ENCODE data around the gene TRABD2A.

TRABD2A gene

DNA sequence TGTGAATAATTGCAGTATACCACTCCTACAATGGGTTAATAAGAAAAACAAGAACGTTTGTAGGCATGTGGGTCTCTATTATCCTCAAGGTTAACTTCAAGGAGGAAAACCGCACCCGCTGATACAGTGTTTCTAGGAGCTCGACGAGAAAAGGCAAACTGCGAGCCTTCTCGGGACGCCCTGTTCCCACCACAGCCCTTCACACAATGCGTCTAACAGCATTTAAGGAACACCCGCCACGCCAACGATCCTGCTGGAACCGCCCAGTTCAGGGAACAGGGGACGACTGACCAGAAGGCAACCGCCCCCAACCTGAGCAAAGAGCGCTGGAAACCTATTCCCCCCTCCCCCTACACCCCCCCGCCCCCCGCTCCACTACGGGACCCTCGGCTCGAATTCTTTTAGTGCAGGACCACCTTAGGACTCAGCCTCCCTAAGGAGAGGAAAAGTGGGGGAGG lies 23.9 kb upstream of the TRABD2A start:
- DNase-seq (ENCODE audit: low read depth in 3 of 3, low spot score in 1 of 3) = no peak

DNA sequence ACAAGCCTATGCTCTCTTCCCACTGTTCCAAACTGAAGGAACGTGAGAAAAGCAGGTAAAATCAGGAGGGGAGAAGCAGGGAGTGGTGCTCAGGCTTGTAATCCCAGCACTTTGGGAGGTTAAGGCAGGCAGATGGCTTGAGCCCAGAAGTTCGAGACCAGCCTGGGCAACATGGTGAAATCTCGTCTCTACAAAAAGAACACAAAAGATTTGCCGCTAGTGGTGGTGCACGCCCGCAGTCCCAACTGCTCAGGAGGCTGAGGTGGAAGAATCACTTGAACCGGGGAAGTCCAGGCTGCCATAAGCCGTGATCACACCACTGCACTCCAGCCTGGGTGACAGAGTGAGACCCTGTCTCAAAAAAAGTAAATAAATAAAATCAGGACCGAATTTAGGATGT lies 23.3 kb upstream of the TRABD2A start:
- DNase-seq (ENCODE audit: low read depth in 3 of 3, low spot score in 1 of 3) = no peak

DNA sequence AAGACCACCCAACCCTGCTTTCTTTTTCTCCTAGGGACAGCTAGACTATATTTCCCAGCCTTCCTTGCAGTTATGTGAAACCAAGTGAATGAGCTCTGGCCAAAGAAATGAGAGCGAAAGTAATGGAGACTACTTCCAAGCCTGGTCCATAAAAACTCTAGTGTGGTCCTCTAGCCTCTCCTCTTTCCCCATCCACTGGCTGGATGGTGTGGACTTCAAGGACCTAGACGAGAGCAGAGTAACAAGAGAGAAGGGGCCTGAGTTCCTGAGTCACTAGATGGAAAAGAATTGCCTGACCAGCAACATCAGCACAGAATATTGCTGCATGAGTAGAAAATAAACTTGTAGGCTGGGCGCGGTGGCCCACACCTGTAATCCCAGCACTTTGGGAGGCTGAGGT lies 21.6 kb upstream of the TRABD2A start:
- no peak for DNase-seq (ENCODE audit: low read depth in 3 of 3, low spot score in 1 of 3)

DNA sequence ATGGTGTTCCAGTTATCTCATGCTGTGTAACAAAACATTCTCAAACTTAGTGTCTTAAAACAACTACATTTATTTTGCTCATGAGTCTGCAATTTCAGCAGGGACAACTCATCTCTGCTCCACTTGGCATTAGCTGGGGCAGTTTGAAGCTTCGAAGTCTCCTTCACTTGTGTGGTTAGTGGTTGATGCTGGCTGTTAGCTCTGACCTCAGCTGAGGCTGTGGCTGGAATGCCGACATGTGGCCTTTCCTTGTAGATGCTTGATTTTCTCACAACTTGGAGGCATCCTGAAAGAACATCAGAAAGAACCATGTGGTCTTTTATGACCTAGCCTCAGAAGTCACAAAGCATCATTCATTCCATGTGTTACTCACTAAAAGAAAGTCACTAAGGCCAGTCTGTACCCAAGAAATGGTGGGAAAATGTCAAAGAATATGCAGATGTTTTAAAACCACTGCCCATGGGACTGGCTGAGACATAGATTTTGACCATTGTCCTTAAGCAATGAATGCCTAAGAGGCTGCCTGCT lies 20.8 kb upstream of the TRABD2A start:
- DNase-seq (ENCODE audit: low read depth in 3 of 3, low spot score in 1 of 3) = no peak

DNA sequence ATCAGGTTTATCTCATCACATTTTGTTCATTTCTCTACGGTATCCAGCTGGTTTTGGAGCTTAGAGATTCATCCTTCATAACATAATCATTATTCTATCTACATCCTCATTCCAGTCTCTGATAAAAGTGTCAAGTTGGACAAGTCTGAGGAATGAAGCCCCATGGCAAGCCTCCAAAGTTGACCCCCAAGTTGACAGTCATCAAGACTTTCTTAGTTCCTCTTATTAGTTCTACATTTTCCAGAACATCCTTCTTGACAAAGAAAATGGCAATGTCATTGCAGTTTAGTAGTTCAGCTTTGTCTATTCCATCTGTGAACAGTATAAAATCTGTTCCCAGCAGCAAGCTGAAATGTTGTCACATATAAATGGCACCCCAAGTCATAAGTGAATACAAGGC lies 20.1 kb upstream of the TRABD2A start:
- DNase-seq (ENCODE audit: low read depth in 3 of 3, low spot score in 1 of 3) = no peak

DNA sequence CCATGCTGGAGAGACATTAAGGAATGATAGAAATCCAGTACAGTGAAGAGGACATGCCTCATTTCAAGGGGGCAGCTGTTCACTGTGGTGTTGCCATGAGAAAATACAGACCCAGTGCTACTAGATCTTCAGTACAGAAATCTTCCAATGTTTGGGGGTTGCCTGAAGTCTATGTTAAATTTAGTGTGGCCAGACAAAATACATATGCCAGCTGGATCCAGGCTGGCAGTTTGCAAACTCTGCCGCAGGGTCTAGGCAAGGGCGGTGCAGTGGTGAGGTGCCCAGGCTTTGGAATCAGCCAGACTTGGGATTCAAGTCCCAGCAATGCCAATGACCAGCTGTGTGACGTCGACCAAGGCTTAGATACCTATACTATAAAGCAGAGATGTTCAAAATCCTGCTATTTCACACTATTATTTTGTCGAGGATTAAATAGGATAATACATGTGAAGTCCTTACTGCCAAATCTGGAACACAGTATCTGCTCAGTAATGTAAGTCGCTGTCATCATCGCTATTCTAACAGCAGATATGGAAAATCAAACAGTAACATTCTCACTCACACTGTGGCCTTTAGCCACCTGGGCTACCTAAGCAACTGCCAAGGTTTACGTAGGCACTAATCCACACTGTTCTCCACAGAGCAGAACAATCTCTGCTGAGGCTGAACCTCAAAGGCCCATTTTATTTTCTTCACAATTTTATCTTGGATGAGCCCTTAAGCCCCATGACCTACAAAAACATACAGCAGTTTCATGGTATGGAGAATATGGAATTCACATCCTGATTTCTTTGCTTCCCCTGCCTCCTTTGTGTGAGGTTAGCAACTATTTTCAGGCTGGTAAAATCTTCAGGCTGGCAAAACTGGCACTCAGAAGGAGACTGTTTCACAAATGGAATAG lies 18.7 kb upstream of the TRABD2A start:
- no peak for DNase-seq (ENCODE audit: low read depth in 3 of 3, low spot score in 1 of 3)

DNA sequence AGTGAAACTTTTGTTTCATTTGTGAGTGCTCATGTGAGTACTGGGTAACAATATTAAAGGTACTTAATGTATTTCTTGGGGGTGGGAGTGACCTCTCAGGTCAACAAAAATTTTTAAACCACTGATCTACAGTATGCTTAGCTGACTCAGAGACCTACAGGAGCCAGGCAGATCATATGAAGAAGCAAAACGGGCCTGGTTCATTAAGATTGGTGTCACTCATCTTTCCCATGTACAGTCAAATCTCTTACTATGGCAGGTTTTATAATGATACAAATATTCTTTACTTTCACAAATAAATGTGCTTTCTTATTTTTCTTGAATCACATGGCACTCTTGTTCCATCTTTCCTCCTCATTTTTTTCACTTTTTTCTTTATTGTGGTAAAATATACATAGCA lies 16.9 kb upstream of the TRABD2A start:
- no peak for DNase-seq (ENCODE audit: low read depth in 3 of 3, low spot score in 1 of 3)

DNA sequence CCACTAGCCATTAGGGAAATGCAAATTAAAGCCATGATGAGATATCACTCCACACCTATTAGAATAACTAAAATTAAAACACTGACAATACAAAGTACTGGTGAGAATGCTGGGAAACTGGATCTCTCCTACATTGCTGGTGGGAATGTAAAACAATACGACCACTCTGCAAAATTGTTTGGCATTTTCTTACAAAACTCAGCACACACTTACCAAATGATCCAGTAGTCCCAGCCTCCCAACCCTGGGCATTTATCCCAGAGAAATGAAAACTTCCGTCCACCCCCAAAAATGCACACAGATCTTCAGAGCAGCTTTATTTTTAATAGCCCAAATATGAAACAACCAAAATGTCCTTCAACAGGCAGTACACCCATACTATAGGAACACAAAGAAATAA lies 15.7 kb upstream of the TRABD2A start:
- DNase-seq (ENCODE audit: low read depth in 3 of 3, low spot score in 1 of 3) = no peak

DNA sequence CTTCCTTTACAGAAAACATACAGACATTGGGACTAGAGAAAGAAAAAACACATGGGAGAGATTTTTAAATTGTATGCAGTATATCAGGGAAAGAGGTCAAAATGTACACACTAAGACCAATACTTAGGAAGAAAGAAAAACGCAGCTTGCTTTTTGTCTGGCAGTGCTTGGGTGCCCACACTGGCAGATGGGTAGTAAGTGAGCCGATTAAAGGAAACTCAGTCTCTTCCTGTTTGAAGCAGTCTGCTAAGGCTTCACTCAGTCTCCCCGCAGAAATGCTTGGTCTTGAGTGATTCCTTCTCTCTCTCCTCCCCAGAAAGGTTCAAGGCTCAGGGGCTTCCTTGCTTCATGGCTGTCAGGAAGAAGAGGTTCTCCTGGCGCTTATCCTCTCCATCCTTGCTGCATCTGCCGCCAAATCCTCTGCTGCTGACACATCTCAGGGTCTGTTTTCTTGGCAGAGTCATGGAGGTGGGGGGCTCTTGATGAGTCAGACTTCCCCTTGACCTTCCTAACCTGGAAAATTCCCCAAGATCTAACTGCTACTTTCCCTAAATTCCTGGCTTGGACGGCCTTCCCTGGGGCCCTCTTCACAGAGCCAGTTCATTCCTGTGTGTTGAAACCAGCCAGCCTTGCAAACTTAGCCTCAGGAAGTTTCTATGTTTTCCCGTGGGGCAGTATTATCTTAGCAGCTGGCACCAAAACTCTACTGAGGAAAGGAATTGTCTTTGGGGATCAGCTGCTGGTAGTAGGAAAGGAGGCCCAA lies 14.1 kb upstream of the TRABD2A start:
- DNase-seq (ENCODE audit: low read depth in 3 of 3, low spot score in 1 of 3) = no peak

DNA sequence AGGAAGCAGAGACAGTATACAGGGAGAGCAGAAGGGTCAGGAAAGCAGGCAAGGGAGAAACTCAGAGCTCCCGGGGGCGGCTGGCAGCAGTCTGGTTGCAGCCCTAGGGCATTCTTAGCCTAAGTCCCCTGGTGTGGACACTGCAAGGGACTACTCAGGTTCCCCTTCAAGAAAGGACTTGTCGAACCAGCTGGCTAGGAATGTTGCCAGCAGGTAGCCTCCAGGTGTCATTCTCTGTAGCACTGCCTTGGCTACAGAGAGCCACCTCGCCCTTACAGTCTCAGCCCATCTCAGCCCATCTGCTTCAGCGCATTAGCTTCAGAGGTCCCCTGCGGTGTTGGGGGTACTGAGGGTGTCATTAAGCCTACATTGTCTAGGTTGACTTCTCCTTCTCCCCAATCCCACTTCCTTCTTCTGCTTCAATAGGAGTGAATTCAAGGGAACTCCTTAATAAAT lies 13.3 kb upstream of the TRABD2A start:
- DNase-seq (ENCODE audit: low read depth in 3 of 3, low spot score in 1 of 3) = no peak

DNA sequence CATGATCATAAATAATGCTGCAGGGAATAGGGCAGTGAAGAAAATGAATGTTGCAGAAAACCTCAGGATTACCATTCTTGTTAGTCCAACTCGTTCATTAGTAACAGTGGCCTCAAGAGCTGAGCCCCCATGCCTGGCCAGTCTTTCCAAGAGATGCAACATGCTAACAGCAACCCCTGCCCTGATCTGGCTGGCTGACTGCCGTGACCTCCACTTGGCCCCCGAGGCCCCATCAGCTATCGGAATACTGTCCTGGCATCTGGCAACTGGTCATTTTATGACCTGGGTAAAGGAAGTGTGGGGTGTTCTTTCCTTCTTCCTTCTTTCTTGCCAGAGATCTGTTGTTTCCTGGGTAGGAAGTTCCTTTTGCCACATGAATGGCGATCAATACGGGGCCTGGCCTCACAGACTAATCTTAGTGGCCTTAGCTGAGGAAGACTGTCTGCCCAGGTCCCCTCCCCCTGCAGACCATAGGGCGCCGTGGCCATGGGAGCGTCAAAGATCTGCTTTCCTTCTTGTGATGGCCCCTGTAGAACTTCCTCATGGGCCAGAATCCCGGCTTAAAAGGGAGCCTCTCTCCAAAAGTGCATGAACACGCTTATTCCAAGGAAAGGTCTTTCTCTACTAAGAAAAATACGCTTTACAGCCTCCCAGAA lies 10.6 kb upstream of the TRABD2A start:
- no peak for DNase-seq (ENCODE audit: low read depth in 3 of 3, low spot score in 1 of 3)

DNA sequence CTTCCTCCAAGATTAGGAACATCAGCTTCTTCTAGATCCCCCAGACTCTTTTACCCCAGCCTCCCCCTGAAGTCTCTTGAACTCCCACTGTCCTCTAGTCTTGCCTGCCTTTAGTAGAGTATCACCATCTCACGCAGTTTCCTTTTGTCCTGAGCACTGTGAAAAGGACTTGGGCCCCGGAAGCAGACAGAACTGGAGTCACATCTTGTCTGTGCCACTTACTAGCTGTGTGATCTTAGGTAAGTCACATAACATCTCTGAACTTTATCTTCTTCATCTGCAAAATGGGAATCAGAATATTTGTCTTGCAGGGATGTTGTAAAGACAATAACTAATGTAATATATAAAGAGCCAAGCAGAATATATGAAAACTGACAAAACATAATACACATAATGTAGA lies 8.4 kb upstream of the TRABD2A start:
- DNase-seq (ENCODE audit: low read depth in 3 of 3, low spot score in 1 of 3) = no peak

DNA sequence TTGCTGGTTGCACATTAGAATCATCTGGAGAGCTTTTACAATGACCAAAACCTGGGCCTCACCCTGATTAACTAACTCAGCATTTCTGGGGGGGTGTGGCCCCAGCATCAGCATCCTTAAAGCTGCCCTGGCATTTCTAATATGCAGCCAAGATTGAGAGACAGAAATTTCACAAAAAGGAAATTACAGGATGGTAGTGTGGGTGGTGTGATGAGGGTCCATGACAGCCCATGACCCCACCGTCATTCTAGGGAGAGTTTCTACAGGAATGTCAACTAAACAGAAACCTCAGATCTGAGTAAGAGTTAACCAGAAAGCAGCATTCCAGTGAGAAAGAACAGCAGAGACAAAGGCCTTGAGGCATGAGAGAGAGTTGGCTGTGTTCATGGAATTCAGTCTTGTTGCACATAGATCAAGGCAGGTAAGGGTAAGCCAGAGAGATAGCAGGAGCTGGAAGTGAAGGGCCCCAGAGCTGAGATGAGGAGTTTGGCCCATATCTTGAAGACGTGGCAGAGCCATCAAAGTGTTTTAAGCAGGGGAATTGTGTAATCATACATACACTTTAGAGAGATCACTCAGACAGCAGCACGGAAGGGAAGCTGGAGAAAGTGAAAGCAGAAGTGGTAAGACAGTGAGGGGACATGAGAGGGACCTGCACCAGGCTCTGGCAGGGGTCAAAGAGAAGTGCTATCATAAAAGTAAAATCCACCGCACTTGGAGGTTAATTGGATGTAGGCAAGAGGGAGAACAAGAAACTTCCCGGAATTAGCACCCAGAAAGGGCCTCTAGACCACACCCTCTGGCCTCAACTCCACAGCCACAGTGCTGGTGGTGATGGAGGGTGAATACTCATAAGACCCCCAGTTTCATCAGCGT lies 7.8 kb upstream of the TRABD2A start:
- no peak for DNase-seq (ENCODE audit: low read depth in 3 of 3, low spot score in 1 of 3)

DNA sequence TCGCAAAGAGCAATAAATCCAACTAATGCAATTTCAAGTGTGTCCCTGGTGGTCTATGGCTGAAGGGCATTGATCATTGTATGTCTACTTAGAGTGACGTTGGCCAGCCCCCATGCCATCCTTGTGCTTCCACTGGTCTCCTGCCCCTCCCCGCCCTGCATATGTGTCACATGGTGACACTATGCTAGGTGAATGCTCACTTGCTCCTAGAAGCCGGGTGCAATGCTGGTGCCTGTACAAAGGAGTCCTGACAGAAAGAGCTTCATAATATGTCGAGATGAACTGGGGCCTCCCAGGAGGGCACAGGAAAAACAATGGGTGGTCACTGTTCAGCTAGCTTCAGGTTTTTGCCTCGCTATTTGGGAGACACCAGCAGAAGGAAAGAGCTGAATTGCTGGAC lies 5.9 kb upstream of the TRABD2A start:
- DNase-seq (ENCODE audit: low read depth in 3 of 3, low spot score in 1 of 3) = no peak

DNA sequence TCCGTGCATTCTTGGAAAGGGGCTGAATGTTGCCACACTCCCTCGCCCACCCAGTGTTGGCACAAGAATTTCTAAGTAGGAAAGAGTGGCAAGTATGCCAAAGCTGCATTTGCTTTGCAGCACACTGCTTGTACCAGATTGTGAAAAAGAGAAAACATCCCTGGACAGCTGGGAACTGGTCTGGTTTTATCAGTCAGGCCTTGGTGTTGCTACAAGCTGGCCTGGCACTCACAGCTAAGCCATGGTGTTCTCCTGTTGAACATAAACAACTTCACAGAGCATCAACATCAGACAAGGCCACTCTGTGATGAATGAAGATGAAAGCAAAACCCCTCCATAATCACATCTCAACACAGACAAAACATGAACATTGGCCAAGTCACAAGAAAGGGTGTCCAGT lies 4.2 kb upstream of the TRABD2A start:
- no peak for DNase-seq (ENCODE audit: low read depth in 3 of 3, low spot score in 1 of 3)

DNA sequence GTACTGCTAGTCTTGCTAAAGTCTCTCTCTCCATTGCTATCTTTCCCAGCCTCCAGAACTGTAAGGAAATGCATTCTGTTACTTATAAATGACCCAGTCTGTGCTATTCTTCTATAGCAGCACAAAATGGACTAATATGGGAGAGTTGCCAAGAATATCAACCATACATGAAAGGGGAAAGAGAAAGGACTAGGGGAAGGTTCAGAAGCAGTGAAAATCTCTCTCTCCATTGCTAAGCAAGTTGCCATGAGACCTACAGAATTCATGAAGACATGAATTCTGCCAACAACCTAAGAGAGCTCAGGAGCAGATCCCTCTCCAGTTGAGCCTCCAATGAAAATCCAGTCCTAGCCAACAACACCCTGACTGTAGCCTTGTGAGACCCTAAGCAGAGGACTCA lies 3.6 kb upstream of the TRABD2A start:
- no peak for DNase-seq (ENCODE audit: low read depth in 3 of 3, low spot score in 1 of 3)

DNA sequence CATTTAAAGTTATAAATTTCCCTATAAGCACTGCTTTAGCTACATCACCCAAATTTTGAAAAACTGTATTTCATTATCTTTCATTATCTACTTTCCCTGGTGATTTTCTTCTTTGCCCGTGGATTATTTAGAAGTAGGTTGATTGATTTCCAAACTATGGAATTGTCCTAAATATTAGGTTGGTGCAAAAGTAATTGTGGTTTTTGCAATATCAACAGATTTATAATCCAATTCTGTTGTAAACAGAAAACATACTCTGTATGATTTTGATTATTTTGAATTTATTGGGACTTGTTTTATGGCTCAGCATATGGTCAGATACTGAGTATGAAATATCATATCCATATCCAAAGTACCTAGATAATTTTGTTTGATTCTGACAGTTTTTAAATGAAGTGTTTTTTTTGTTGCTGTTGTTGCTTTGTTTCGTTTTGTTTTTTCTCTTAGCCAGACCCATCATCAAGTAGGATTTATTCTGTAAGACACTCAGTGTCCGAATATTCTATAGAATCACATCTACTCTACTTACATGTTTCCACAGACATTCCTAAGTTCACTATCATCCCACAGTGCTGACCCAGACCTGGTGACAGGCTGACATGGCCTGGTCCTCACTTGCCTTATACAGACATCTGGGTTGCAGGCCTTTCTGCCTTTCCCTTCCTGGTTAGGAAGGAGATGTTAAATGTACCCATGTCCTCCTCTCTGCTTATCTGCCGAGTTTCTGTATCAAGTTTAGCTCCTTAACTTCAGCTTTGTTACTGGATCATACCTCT lies 2.1 kb upstream of the TRABD2A start:
- DNase-seq (ENCODE audit: low read depth in 3 of 3, low spot score in 1 of 3) = no peak

DNA sequence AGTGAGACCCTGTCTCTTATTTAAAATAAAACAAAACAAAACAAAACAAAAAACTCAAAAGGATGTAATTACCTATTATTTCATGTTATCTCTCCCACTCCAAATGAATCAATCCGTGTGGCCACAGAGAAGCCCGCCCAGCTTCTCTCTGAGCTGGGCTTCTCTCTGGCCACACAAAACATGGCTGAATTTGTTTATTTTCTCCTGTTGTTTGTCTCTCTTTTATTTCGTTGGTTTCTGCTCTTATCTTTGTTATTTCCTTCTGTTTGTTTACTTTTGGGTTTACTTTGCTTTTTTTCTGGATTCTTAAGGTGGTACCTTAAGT lies 1.5 kb upstream of the TRABD2A start:
- no peak for DNase-seq (ENCODE audit: low read depth in 3 of 3, low spot score in 1 of 3)

DNA sequence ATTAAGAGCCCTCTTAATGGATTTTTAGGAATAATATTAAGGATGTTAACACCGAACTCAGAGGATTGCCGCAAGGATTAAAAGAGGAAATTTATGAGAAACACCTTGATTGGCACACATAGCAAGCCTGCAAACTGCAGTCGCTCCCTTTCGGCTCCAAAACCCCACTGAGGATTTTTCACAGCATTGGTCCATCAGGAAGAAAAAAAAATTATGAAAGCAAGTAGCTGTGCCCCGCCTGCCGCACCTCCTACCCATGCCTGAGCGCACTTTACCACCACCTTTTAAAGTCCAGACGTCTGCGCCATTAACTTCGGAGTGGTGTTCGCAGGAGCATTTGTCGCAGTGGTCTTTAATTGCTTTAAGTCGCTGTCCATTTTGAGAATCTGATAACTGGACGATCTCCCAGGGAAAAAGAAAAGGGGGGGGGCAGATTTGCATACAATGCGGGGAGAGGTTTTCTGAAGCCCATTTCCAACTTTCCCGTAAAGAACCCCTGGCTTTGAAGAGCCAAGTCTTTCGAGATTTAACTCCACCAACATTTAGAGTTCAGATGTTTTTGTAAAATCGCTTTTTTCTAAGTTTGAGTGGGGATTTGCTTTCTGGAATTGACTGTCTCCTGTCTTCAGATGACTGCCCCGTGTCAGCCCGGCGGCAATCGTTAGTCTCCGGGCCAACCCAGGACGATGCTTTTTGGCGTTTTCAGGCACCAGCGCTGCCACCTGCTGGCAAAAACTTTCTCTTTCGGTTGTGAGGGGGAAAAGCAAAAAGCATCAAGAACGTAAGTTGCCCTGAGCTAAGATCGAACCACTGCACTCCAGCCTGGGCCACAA lies 913 bp upstream of the TRABD2A start:
- peak; percentile 71 to 73 (median 73) for DNase-seq (ENCODE audit: low read depth in 3 of 3, low spot score in 1 of 3)

Data from stimulated activated CD4-positive, alpha-beta T cell treated with anti-CD3 and anti-CD28 coated beads, TNF-alpha, amount 100 ng/mL, for 1 hour (primary cell).